ENCODE data around the gene MEG3.

MEG3 gene

GRCh38 chr14:100836941-100837804, 11.3 kb downstream of the MEG3 start:
- DNase-seq (ENCODE audit: low spot score), result no peak
- in situ Hi-C loops (cut with MboI; ENCODE audit: low sequenced_read_pairs, unreplicated experiment), result no loop called here
- no peak for TF ChIP-seq CTCF (IDR thresholded peaks at IDR 0.05; ENCODE audit: borderline replicate concordance, control extremely low read depth, extremely low read depth, insufficient read depth, missing control alignments)

GRCh38 chr14:100837805-100838350, 12.0 kb downstream of the MEG3 start:
- in situ Hi-C loops (cut with MboI; ENCODE audit: low sequenced_read_pairs, unreplicated experiment), result no loop called here
- no peak for DNase-seq (ENCODE audit: low spot score)
- no peak for TF ChIP-seq CTCF (IDR thresholded peaks at IDR 0.05; ENCODE audit: borderline replicate concordance, control extremely low read depth, extremely low read depth, insufficient read depth, missing control alignments)

- DNase-seq (ENCODE audit: low spot score), result no peak
- in situ Hi-C loops (cut with MboI; ENCODE audit: low sequenced_read_pairs, unreplicated experiment), result no loop called here
- no peak for TF ChIP-seq CTCF (IDR thresholded peaks at IDR 0.05; ENCODE audit: borderline replicate concordance, control extremely low read depth, extremely low read depth, insufficient read depth, missing control alignments)
These were observed 12.8 kb downstream of the MEG3 start for GRCh38 chr14:100838493-100839314.

- no peak for TF ChIP-seq CTCF (IDR thresholded peaks at IDR 0.05; ENCODE audit: borderline replicate concordance, control extremely low read depth, extremely low read depth, insufficient read depth, missing control alignments)
- in situ Hi-C loops (cut with MboI; ENCODE audit: low sequenced_read_pairs, unreplicated experiment), result no loop called here
- no peak for DNase-seq (ENCODE audit: low spot score)
These were observed 13.3 kb downstream of the MEG3 start for GRCh38 chr14:100839315-100839585.

GRCh38 chr14:100839681-100840111, 13.8 kb downstream of the MEG3 start:
- in situ Hi-C loops (cut with MboI; ENCODE audit: low sequenced_read_pairs, unreplicated experiment), result no loop called here
- no peak for TF ChIP-seq CTCF (IDR thresholded peaks at IDR 0.05; ENCODE audit: borderline replicate concordance, control extremely low read depth, extremely low read depth, insufficient read depth, missing control alignments)
- DNase-seq (ENCODE audit: low spot score), result no peak

- no peak for TF ChIP-seq CTCF (IDR thresholded peaks at IDR 0.05; ENCODE audit: borderline replicate concordance, control extremely low read depth, extremely low read depth, insufficient read depth, missing control alignments)
- in situ Hi-C loops (cut with MboI; ENCODE audit: low sequenced_read_pairs, unreplicated experiment), result no loop called here
- DNase-seq (ENCODE audit: low spot score), result no peak
These were observed 14.6 kb downstream of the MEG3 start for GRCh38 chr14:100840286-100841065.

Data from GM13976 (cell line).